ENCODE measurements around the gene SMIM36. TPM values are rescaled to one million over a fixed set of nuclear protein-coding genes. Genes with fewer than 3 reads are reported as not detected.

Gene SMIM36
- total and polyA plus RNA-seq, 7 experiments from 2014 or later: not detected

- H3K36me3 Mint-ChIP-seq: no peaks in the 10 kb centered on the region
- DNase-seq (no peak), ATAC-seq (no peak)
- Histone ChIP-seq H3K27ac (ENCODE audit: low read depth, low read length) (no peak overlapping the region), H3K27me3 (ENCODE audit: control insufficient read depth in 2 of 2, insufficient read depth in 2 of 2, low read length in 2 of 2) (no peaks in the 10 kb centered on the region), H3K9me3 (ENCODE audit: control insufficient read depth in 2 of 3, low read length in 3 of 3) (no peaks in the 10 kb centered on the region), H3K4me3 (ENCODE audit: low read length) (no peak overlapping the region), H3K36me3 (ENCODE audit: control insufficient read depth in 2 of 3, insufficient read depth in 3 of 3, low read length in 3 of 3) (no peaks in the 10 kb centered on the region), H3K4me1 (ENCODE audit: control insufficient read depth in 2 of 2, insufficient read depth in 2 of 2, low read length in 2 of 2) (no peaks in the 10 kb centered on the region)
- ChIA-PET POLR2A (no interaction called here), CTCF (no interaction called here)
- peaks cover 0 to 16% (median 0%) of the 10 kb centered on the region in 7 donors for H3K4me1 Mint-ChIP-seq
- intact Hi-C loops (cut with micrococcal nuclease): no loop called here
- no peaks in the 10 kb centered on the region for H3K9me3 Mint-ChIP-seq
- peaks cover 0 to 6% (median 0%) of the 10 kb centered on the region in 5 donors for H3K27me3 Mint-ChIP-seq
- no peak overlapping the region for H3K4me3 Mint-ChIP-seq
- no peak overlapping the region for H3K27ac Mint-ChIP-seq
Observed at GRCh38 chr17:55462234-55462633, 49.0 kb downstream of the SMIM36 start.

GRCh38 chr17:55458978-55459377 is 52.3 kb downstream of the SMIM36 start:
- Mint-ChIP-seq H3K27ac (no peak overlapping the region), H3K9me3 (no peaks in the 10 kb centered on the region), H3K4me1 (peaks cover 0 to 16% (median 0%) of the 10 kb centered on the region in 7 donors), H3K36me3 (no peaks in the 10 kb centered on the region), H3K4me3 (no peak overlapping the region), H3K27me3 (peaks cover 0 to 11% (median under 1%) of the 10 kb centered on the region in 5 donors)
- H3K4me3 ChIP-seq (ENCODE audit: low read length): no peak overlapping the region
- ATAC-seq: no peak
- no peaks in the 10 kb centered on the region for H3K9me3 ChIP-seq (ENCODE audit: control insufficient read depth in 2 of 3, low read length in 3 of 3)
- DNase-seq: peak in 1 of 9 donors; percentile 56
- intact Hi-C loops (cut with micrococcal nuclease): no loop called here
- H3K27me3 ChIP-seq (ENCODE audit: control insufficient read depth in 2 of 2, insufficient read depth in 2 of 2, low read length in 2 of 2): no peaks in the 10 kb centered on the region
- ChIA-PET POLR2A (no interaction called here), CTCF (no interaction called here)
- H3K36me3 ChIP-seq (ENCODE audit: control insufficient read depth in 2 of 3, insufficient read depth in 3 of 3, low read length in 3 of 3): no peaks in the 10 kb centered on the region
- no peaks in the 10 kb centered on the region for H3K4me1 ChIP-seq (ENCODE audit: control insufficient read depth in 2 of 2, insufficient read depth in 2 of 2, low read length in 2 of 2)
- no peak overlapping the region for H3K27ac ChIP-seq (ENCODE audit: low read depth, low read length)

GRCh38 chr17:55458287-55458900 is 52.9 kb downstream of the SMIM36 start:
- Histone ChIP-seq H3K4me1 (ENCODE audit: control insufficient read depth in 2 of 2, insufficient read depth in 2 of 2, low read length in 2 of 2) (no peaks in the 10 kb centered on the region), H3K27ac (ENCODE audit: low read depth, low read length) (no peak overlapping the region), H3K4me3 (ENCODE audit: low read length) (no peak overlapping the region), H3K9me3 (ENCODE audit: control insufficient read depth in 2 of 3, low read length in 3 of 3) (no peaks in the 10 kb centered on the region), H3K36me3 (ENCODE audit: control insufficient read depth in 2 of 3, insufficient read depth in 3 of 3, low read length in 3 of 3) (no peaks in the 10 kb centered on the region), H3K27me3 (ENCODE audit: control insufficient read depth in 2 of 2, insufficient read depth in 2 of 2, low read length in 2 of 2) (no peaks in the 10 kb centered on the region)
- no peak overlapping the region for H3K4me3 Mint-ChIP-seq
- DNase-seq (no peak), ATAC-seq (no peak)
- peaks cover 0 to 10% (median 0%) of the 10 kb centered on the region in 7 donors for H3K4me1 Mint-ChIP-seq
- no peaks in the 10 kb centered on the region for H3K9me3 Mint-ChIP-seq
- peak overlapping the region in 1 of 9 donors; percentile 78 for H3K27ac Mint-ChIP-seq
- H3K36me3 Mint-ChIP-seq: no peaks in the 10 kb centered on the region
- POLR2A ChIA-PET: interaction anchor here (0.7 kb wide), 1 partner anchor 16 kb away, joined by 4 read pairs; no protein-coding TSS in a partner anchor
- H3K27me3 Mint-ChIP-seq: peaks cover 0 to 17% (median 4%) of the 10 kb centered on the region in 5 donors
- intact Hi-C loops (cut with micrococcal nuclease): no loop called here
- CTCF ChIA-PET: no interaction called here

GRCh38 chr17:55456307-55457240 is 54.7 kb downstream of the SMIM36 start:
- Mint-ChIP-seq H3K4me3 (no peak overlapping the region), H3K27ac (no peak overlapping the region), H3K4me1 (peaks cover 0 to 20% (median 0%) of the 10 kb centered on the region in 7 donors), H3K9me3 (no peaks in the 10 kb centered on the region), H3K27me3 (peaks cover 0 to 17% (median 4%) of the 10 kb centered on the region in 5 donors), H3K36me3 (no peaks in the 10 kb centered on the region)
- ATAC-seq (no peak), DNase-seq (no peak)
- no peaks in the 10 kb centered on the region for H3K4me1 ChIP-seq (ENCODE audit: control insufficient read depth in 2 of 2, insufficient read depth in 2 of 2, low read length in 2 of 2)
- ChIA-PET CTCF (no interaction called here), POLR2A (no interaction called here)
- intact Hi-C loops (cut with micrococcal nuclease): no loop called here
- no peaks in the 10 kb centered on the region for H3K36me3 ChIP-seq (ENCODE audit: control insufficient read depth in 2 of 3, insufficient read depth in 3 of 3, low read length in 3 of 3)
- no peaks in the 10 kb centered on the region for H3K9me3 ChIP-seq (ENCODE audit: control insufficient read depth in 2 of 3, low read length in 3 of 3)
- no peak overlapping the region for H3K27ac ChIP-seq (ENCODE audit: low read depth, low read length)
- H3K4me3 ChIP-seq (ENCODE audit: low read length): no peak overlapping the region
- H3K27me3 ChIP-seq (ENCODE audit: control insufficient read depth in 2 of 2, insufficient read depth in 2 of 2, low read length in 2 of 2): no peaks in the 10 kb centered on the region

- peaks cover 0 to 21% (median 4%) of the 10 kb centered on the region in 5 donors for H3K27me3 Mint-ChIP-seq
- DNase-seq: no peak
- no peak overlapping the region for H3K4me3 Mint-ChIP-seq
- H3K9me3 ChIP-seq (ENCODE audit: control insufficient read depth in 2 of 3, low read length in 3 of 3): no peaks in the 10 kb centered on the region
- peaks cover 4 to 28% (median 5%) of the 10 kb centered on the region in 7 donors for H3K4me1 Mint-ChIP-seq
- no peak overlapping the region for H3K4me3 ChIP-seq (ENCODE audit: low read length)
- no peak for ATAC-seq
- no peak overlapping the region for H3K27ac Mint-ChIP-seq
- ChIA-PET POLR2A (no interaction called here), CTCF (no interaction called here)
- H3K27me3 ChIP-seq (ENCODE audit: control insufficient read depth in 2 of 2, insufficient read depth in 2 of 2, low read length in 2 of 2): no peaks in the 10 kb centered on the region
- H3K36me3 ChIP-seq (ENCODE audit: control insufficient read depth in 2 of 3, insufficient read depth in 3 of 3, low read length in 3 of 3): no peaks in the 10 kb centered on the region
- no peaks in the 10 kb centered on the region for H3K36me3 Mint-ChIP-seq
- intact Hi-C loops (cut with micrococcal nuclease): no loop called here
- no peaks in the 10 kb centered on the region for H3K4me1 ChIP-seq (ENCODE audit: control insufficient read depth in 2 of 2, insufficient read depth in 2 of 2, low read length in 2 of 2)
- H3K9me3 Mint-ChIP-seq: no peaks in the 10 kb centered on the region
- no peak overlapping the region for H3K27ac ChIP-seq (ENCODE audit: low read depth, low read length)
Observed at GRCh38 chr17:55454906-55455474, 56.3 kb downstream of the SMIM36 start.

GRCh38 chr17:55453839-55454557 is 57.3 kb downstream of the SMIM36 start:
- H3K36me3 ChIP-seq (ENCODE audit: control insufficient read depth in 2 of 3, insufficient read depth in 3 of 3, low read length in 3 of 3): no peaks in the 10 kb centered on the region
- H3K4me3 ChIP-seq (ENCODE audit: low read length): no peak overlapping the region
- no peaks in the 10 kb centered on the region for H3K4me1 ChIP-seq (ENCODE audit: control insufficient read depth in 2 of 2, insufficient read depth in 2 of 2, low read length in 2 of 2)
- ChIA-PET POLR2A (no interaction called here), CTCF (no interaction called here)
- ATAC-seq: no peak
- no peaks in the 10 kb centered on the region for H3K9me3 Mint-ChIP-seq
- H3K27ac Mint-ChIP-seq: no peak overlapping the region
- H3K4me1 Mint-ChIP-seq: peaks cover 4 to 26% (median 5%) of the 10 kb centered on the region in 7 donors
- intact Hi-C loops (cut with micrococcal nuclease): no loop called here
- no peaks in the 10 kb centered on the region for H3K9me3 ChIP-seq (ENCODE audit: control insufficient read depth in 2 of 3, low read length in 3 of 3)
- peaks cover 0 to 21% (median 4%) of the 10 kb centered on the region in 5 donors for H3K27me3 Mint-ChIP-seq
- H3K27ac ChIP-seq (ENCODE audit: low read depth, low read length): no peak overlapping the region
- no peaks in the 10 kb centered on the region for H3K36me3 Mint-ChIP-seq
- H3K4me3 Mint-ChIP-seq: no peak overlapping the region
- no peak for DNase-seq
- no peaks in the 10 kb centered on the region for H3K27me3 ChIP-seq (ENCODE audit: control insufficient read depth in 2 of 2, insufficient read depth in 2 of 2, low read length in 2 of 2)
